ENCODE results near the gene CLCNKB.

- TF ChIP-seq CTCF (IDR thresholded peaks at IDR 0.05; ENCODE audit: insufficient read depth, low read depth, low read length) (no peak), EZH2 (IDR thresholded peaks at IDR 0.05; ENCODE audit: insufficient read depth, low read length) (no peak)
Measured at GRCh38 chr1:16017461-16018303, 25.9 kb upstream of the CLCNKB start, which contains the start of gene HSPB7.
